ENCODE results near the gene IGFBP7.

- TF ChIP-seq CTCF (IDR thresholded peaks at IDR 0.05; ENCODE audit: low read depth, low read length, poor library complexity, severe bottlenecking) (no peak), EZH2phosphoT487 (IDR thresholded peaks at IDR 0.05; ENCODE audit: borderline replicate concordance, low read length) (no peak)
Measured at GRCh38 chr4:57122959-57123358, 12.8 kb upstream of the IGFBP7 start.

All from DOHH2 (cell line).